IPS-18a (cell line): ENCODE results near the gene EFR3B.

Source experiments
- H3K27ac ChIP-seq: one replicate; pipeline ENCODE4 v1.5.1; 2013; ENCODE audit warnings: low read length
- H3K27me3 ChIP-seq: one replicate; pipeline ENCODE4 v1.6.1; 2013; ENCODE audit warnings: mild to moderate bottlenecking, low read length; ENCODE audit not compliant: control insufficient read depth, insufficient read depth
- H3K36me3 ChIP-seq: one replicate; pipeline ENCODE4 v1.6.1; 2013; ENCODE audit warnings: low read depth, low read length; ENCODE audit not compliant: control insufficient read depth
- H3K4me1 ChIP-seq: one replicate; pipeline ENCODE4 v1.6.1; 2013; ENCODE audit warnings: low read depth, low read length; ENCODE audit not compliant: control insufficient read depth
- H3K4me3 ChIP-seq: one replicate; pipeline ENCODE4 v1.5.1; 2013; ENCODE audit warnings: low read length
- H3K9ac ChIP-seq: one replicate; pipeline ENCODE4 v1.6.1; 2013; ENCODE audit warnings: mild to moderate bottlenecking, low read length, moderate library complexity
- H3K9me3 ChIP-seq: one replicate; pipeline ENCODE4 v1.6.1; 2013; ENCODE audit warnings: low read depth, low read length; ENCODE audit not compliant: control insufficient read depth

EFR3B gene

DNA sequence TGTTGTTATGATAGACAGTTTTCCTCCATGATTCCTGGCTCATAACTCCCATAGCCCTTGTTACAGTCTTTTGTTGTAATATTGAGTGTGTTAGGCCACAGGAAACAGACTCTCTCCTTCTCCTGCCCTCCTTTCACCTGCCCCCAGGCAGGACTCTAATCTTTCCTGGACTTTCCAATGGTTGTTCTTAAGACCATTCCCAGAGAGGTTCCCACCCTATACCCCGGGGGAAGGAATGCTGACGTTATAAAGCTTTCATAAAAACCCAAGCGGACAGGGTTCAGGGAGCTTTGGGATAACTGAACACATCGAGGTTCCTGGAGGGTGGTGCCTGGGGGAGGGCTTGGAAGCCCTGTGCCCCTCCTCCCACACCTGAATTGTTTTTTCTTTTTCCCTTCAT, 2.8 kb upstream of the EFR3B start:
- Histone ChIP-seq H3K27ac (no peak overlapping the region), H3K4me3 (no peak overlapping the region), H3K9me3 (no peaks in the 10 kb centered on the region), H3K27me3 (peaks cover 24% of the 10 kb centered on the region), H3K36me3 (no peaks in the 10 kb centered on the region), H3K9ac (no peak overlapping the region), H3K4me1 (peaks cover 11% of the 10 kb centered on the region)

DNA sequence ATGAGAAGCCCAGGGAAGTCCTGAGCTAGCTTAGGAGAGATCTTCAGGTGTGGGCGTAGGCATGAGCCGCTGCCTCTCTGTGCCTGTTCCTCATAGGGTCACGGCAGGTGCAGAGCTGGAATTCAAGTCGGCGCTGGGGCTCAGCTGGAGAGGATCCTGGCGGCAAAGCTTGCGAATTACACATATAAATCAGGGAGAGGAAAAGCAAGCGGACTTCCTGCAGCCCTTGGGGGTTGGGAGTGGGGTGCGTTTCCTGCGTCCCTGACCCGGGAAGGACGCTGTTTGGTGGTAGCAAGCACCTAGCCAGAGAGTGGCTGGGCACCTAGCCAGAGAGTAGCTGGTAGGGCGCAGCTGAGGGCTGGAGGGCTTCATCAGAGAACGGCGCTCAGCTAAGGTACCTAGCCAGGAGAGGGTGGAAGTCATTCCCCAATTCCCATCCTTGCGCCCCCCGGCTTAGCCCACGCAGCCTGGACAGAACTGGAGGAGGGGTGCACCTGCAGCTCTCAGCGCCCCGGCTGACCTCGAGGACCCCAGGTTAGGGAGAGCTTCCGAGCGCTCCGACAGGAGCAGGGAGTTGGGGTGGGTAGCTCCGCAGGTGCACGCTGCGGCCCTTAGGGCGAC, 459 bp upstream of the EFR3B start:
- Histone ChIP-seq H3K36me3 (no peaks in the 10 kb centered on the region), H3K9me3 (no peaks in the 10 kb centered on the region), H3K27me3 (peaks cover 29% of the 10 kb centered on the region), H3K9ac (no peak overlapping the region), H3K4me1 (peaks cover 11% of the 10 kb centered on the region), H3K27ac (no peak overlapping the region), H3K4me3 (peak overlapping the region; percentile 66)

DNA sequence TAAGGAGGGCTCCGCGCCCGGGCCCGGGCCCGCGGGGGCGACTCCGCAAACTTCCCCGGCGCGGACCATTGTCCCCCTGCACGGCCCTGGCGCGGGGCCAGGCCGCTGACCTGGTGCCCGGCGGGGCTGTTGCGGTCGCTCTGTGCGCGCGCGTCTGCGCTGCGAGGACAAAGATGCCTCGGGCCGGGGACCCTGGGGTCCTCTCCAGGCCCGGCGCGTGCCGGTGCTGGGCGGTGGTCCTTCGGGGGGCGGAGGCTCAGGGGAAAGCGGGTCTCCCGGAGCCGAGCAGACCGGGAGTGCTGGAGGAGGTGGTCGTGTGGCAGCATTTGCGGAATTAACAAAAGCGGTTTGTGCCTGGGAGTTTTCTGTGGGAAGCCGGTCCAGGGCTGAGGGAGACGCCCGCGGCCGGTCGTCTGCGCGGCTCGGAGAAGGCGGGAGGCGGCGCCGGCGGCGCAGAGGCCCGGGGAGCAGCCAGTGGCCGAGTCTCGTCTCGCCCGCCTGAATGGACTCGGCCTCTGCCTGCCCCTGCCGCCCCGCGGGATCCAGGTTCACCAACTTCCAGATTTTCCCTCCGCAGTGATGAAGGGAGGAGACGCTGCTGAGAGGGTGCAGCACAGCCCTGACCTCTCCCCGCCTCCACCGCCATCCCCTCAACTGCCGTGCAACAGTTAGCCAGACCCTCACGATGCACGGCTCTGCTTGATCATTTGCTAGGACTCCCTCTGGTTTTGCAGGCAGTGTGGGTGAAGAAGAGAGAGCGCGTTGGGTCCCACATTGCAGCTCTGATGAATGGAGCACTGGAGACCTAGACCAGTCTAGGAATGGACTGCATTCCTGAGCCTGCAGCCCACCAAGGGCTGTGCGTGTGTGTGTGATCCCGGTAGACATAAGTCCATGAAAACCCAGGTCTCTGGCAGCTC, 705 bp downstream of the EFR3B start:
- H3K4me1 ChIP-seq = peaks cover 11% of the 10 kb centered on the region
- no peak overlapping the region for H3K27ac ChIP-seq
- no peaks in the 10 kb centered on the region for H3K9me3 ChIP-seq
- peak overlapping the region; percentile 66 for H3K9ac ChIP-seq
- H3K36me3 ChIP-seq = no peaks in the 10 kb centered on the region
- H3K4me3 ChIP-seq = peak overlapping the region; percentile 91
- peaks cover 29% of the 10 kb centered on the region for H3K27me3 ChIP-seq

DNA sequence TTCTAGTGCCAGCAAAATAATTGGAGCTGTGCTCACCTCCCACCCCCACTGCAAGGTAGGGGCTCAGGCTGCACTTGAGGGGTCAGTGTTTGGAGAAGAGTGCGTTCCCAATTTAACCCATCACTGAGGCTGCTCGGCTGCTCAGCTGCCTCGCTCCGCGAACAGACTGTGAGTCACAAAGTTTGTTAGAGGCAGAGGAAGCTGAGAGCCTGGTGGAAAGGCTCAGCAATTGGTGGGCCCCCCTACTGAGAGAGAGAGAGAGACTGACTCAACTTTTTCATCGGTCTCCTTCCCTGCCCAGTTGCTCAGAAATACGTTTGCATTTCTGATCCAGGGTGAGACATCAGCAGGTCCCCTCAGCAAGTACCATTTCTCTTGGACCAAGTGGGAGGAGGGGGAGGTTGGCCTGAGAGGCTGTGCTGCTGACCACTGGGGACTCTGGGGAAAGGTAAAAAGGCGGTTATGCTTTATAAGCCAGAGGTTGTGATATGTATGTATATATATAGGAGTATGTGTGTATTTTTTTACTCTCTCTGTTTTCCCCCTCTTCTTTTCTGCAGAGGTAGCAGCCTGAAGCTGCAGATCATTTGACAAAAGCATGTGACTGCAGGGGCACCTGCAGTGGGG, 1.5 kb downstream of the EFR3B start:
- H3K4me3 ChIP-seq = peak overlapping the region; percentile 91
- H3K9me3 ChIP-seq = no peaks in the 10 kb centered on the region
- peaks cover 11% of the 10 kb centered on the region for H3K4me1 ChIP-seq
- no peaks in the 10 kb centered on the region for H3K36me3 ChIP-seq
- H3K9ac ChIP-seq = peak overlapping the region; percentile 66
- H3K27ac ChIP-seq = no peak overlapping the region
- peaks cover 29% of the 10 kb centered on the region for H3K27me3 ChIP-seq

DNA sequence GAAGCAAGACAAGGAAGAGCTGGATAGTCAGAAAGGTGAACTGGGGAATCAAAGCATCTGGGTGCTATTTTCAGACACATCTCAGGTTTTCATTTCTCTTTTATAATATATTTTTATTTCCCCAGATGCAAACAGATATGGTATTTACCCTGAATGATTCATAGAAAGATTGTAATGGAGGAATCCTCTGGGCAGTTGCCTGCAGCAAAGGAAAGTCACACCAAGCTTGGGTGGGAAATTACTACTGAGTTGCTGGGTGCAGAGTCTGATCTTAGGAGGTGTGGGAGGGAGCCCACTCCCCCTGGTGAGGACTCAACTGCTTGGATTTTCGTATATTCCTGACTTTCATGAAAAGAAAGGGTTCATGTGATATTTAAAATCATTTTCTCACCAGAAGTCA, 2.1 kb downstream of the EFR3B start:
- peak overlapping the region; percentile 91 for H3K4me3 ChIP-seq
- H3K36me3 ChIP-seq = no peaks in the 10 kb centered on the region
- H3K27me3 ChIP-seq = peaks cover 29% of the 10 kb centered on the region
- peaks cover 11% of the 10 kb centered on the region for H3K4me1 ChIP-seq
- H3K9me3 ChIP-seq = no peaks in the 10 kb centered on the region
- H3K27ac ChIP-seq = no peak overlapping the region
- no peak overlapping the region for H3K9ac ChIP-seq

DNA sequence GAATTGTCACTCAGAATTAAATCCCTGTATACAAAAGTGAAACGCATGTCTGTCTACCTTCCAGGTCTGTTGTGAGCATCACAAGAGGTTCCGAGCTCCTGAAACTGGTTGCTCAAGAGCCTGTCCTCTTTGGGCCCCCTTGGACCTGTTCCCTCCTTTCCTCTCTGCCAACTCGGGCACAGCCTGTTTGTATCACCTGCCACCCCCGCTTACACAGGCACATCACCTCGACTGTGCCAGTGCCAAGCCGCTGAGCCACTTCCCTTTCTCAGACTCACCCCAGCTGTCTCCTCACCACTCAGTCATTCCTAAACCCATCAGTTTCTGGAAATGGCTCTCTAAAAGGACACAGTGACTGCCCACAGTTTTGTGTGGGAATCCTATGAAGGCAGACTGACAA, 3.1 kb downstream of the EFR3B start:
- peaks cover 11% of the 10 kb centered on the region for H3K4me1 ChIP-seq
- no peak overlapping the region for H3K27ac ChIP-seq
- peaks cover 28% of the 10 kb centered on the region for H3K27me3 ChIP-seq
- H3K9me3 ChIP-seq = no peaks in the 10 kb centered on the region
- no peaks in the 10 kb centered on the region for H3K36me3 ChIP-seq
- no peak overlapping the region for H3K9ac ChIP-seq
- no peak overlapping the region for H3K4me3 ChIP-seq

DNA sequence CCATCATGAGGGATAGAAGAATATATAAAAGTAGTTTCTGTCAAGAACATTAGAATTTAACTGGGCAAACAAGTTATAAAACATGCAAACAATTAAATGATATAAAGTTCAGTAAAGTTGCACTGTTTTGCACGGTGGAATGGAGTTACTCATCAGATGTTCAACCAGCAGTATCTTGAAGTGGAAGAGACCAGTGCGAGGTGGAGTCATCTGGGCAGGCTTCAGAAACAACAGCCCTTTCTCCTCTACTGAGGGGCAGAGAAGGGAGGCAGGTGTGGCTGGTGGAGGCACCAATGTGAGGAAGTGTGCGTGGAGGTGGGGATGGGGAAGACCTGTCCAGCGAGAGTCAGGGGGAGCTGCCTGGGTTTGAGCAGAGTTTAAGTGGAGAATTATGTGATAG, 7.5 kb downstream of the EFR3B start:
- Histone ChIP-seq H3K4me1 (peaks cover 5% of the 10 kb centered on the region), H3K9me3 (no peaks in the 10 kb centered on the region), H3K4me3 (no peak overlapping the region), H3K27ac (no peak overlapping the region), H3K27me3 (peaks cover 2% of the 10 kb centered on the region), H3K9ac (no peak overlapping the region), H3K36me3 (no peaks in the 10 kb centered on the region)

DNA sequence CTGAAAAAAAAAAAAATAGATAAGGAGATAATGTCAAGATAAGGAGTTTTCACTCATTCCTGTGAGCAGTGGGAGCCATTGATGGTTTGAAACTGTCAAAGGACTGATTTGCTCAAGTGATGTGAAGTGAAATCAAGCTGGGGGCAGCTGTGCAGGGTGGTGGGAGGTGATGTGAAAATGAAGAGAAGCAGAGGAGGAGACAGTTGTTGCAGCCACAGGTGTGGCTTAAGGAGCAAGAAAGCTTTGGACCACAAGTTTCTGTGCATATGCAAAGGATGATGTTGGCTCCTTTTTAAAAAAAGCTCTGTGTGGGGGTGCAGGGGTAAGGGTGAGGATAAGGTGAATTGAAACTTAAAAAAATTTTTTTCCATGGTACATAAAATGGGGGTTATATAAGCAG, 8.3 kb downstream of the EFR3B start:
- Histone ChIP-seq H3K36me3 (no peaks in the 10 kb centered on the region), H3K4me3 (no peak overlapping the region), H3K9ac (no peak overlapping the region)

DNA sequence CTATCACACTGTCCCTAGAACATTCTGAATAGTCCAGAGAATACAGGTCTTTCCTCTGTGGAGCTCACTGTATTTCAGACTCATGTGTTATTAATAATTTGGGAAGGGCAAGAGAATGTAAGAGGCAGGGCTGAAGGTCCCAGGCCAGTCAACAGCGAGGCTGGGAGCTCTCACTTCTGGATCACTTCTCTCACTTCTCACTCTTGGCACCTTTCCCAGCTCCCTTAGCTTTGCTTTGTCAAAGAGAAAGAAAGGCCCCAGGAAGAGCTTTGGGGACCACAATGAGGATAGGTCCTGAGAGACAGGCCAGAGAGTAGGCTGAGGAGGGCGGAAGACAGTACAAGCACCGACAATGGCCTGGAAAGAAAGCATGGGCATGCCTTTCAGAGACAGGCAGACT, 11.2 kb downstream of the EFR3B start:
- Histone ChIP-seq H3K36me3 (no peaks in the 10 kb centered on the region), H3K9me3 (no peaks in the 10 kb centered on the region), H3K27ac (no peak overlapping the region), H3K27me3 (no peaks in the 10 kb centered on the region), H3K4me1 (peaks cover 5% of the 10 kb centered on the region), H3K9ac (no peak overlapping the region), H3K4me3 (no peak overlapping the region)

More for the DNA sequence above, 8.3 kb downstream of the EFR3B start:
- no peak overlapping the region for H3K27ac ChIP-seq
- no peaks in the 10 kb centered on the region for H3K9me3 ChIP-seq
- H3K27me3 ChIP-seq = no peaks in the 10 kb centered on the region
- peaks cover 5% of the 10 kb centered on the region for H3K4me1 ChIP-seq

DNA sequence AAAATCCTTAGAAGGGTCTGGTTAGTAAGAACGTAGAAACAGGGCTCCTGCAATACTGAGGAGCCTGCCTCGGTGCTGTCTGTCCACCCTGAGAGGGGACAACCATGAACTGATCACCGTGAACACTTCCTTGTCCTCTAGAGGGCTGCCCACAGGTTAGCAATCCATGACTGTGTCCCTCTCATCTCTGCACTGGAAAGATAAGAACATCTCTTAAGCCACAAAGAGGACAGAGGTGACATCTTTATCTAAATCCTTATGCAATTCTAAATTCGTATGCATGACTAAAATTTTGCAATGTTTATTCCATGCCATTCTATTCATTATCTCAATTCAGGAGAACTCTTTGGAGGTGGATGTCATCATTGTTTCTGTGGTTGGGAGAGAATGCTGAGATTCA, 12.8 kb downstream of the EFR3B start:
- Histone ChIP-seq H3K9ac (no peak overlapping the region), H3K4me3 (no peak overlapping the region), H3K27me3 (no peaks in the 10 kb centered on the region), H3K9me3 (no peaks in the 10 kb centered on the region), H3K4me1 (peaks cover 5% of the 10 kb centered on the region), H3K36me3 (no peaks in the 10 kb centered on the region), H3K27ac (no peak overlapping the region)

DNA sequence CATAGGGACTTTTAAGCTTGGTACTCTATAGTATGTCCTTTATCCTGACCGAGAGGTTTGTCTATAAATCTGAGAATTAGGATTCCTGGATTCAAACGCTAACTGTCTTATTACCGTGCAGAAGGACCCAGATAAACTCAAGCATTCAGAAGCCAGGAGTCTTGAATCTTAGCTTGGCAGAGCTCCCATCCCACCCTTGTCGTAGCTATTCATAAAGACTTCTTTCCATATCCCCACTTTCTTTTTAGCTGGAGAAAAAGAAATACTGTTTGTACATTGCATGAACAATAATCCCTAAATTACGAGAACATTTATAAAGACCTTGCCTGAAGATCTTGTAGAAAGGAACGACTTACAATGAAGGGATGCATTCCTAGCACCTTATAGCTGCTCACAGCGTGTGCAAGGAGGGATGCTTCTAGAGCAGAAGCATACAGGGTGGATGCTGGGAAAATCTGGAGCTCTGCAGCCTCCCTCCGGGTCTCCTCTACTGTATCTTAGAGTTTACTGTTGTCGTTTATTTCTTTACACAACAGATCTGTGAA, 13.6 kb downstream of the EFR3B start:
- H3K9ac ChIP-seq = no peak overlapping the region
- no peaks in the 10 kb centered on the region for H3K36me3 ChIP-seq
- H3K4me3 ChIP-seq = no peak overlapping the region
- peaks cover 4% of the 10 kb centered on the region for H3K4me1 ChIP-seq
- H3K27ac ChIP-seq = no peak overlapping the region
- H3K9me3 ChIP-seq = no peaks in the 10 kb centered on the region
- no peaks in the 10 kb centered on the region for H3K27me3 ChIP-seq
